Neural progenitor cell (in vitro differentiated cells): ENCODE results near the gene CNTNAP2. TPM values are rescaled to one million over a fixed set of nuclear protein-coding genes. Genes with fewer than 3 reads are reported as not detected.
"Not testable (repeated sequence)": the region's sequence is repeated elsewhere in the genome, so short reads cannot be mapped to it uniquely, and the experiment has no call there.

Experiments
- DNase-seq: peaks from one replicate; pipeline ENCODE4 v3.0.0-alpha.2; 2016; ENCODE audit warnings: low spot score
- H2AFZ ChIP-seq: fragments of 200-600 bp; sonication (generic); replicated peaks from 2 replicates; pipeline ENCODE4 v1.6.1; 2016; ENCODE audit warnings: antibody characterized with exemption
- H3F3A ChIP-seq: fragments of 200-600 bp; sonication (generic); 2 replicates; pipeline ENCODE4 v1.6.1; 2016; ENCODE audit warnings: antibody characterized with exemption, low read depth
- H3K27ac ChIP-seq: fragments of 200-600 bp; sonication (generic); 2 replicates; pipeline ENCODE4 v1.5.1; 2016; ENCODE audit warnings: mild to moderate bottlenecking
- H3K27me3 ChIP-seq: fragments of 200-600 bp; sonication (generic); 2 replicates; pipeline ENCODE4 v1.6.1; 2016; ENCODE audit warnings: mild to moderate bottlenecking, moderate library complexity
- H3K36me3 ChIP-seq: fragments of 200-600 bp; sonication (generic); 2 replicates; pipeline ENCODE4 v1.5.1; 2016
- H3K4me1 ChIP-seq: fragments of 200-600 bp; sonication (generic); 2 replicates; pipeline ENCODE4 v1.6.1; 2016; ENCODE audit warnings: mixed run types
- H3K4me2 ChIP-seq: fragments of 200-600 bp; sonication (generic); 2 replicates; pipeline ENCODE4 v1.6.1; 2016
- H3K4me3 ChIP-seq: fragments of 200-600 bp; sonication (generic); 2 replicates; pipeline ENCODE4 v1.5.1; 2016
- H3K79me2 ChIP-seq: fragments of 200-600 bp; sonication (generic); 2 replicates; pipeline ENCODE4 v1.6.1; 2016; ENCODE audit warnings: low read depth
- H3K9ac ChIP-seq: fragments of 200-600 bp; sonication (generic); 2 replicates; pipeline ENCODE4 v1.6.1; 2016
- H3K9me3 ChIP-seq: fragments of 200-600 bp; sonication (generic); 2 replicates; pipeline ENCODE4 v1.5.1; 2016; ENCODE audit warnings: low read depth
- H4K20me1 ChIP-seq: fragments of 200-600 bp; sonication (generic); 2 replicates; pipeline ENCODE4 v1.6.1; 2016; ENCODE audit warnings: low read depth
- H3K27ac Mint-ChIP-seq: 3 replicates; pipeline ENCODE4 v1.8.0; 2021; ENCODE audit warnings: mixed read lengths
- H3K27me3 Mint-ChIP-seq: 2 replicates; pipeline ENCODE4 v1.8.0; 2022; ENCODE audit warnings: low read depth, mild to moderate bottlenecking, inconsistent platforms, moderate library complexity, mixed read lengths; ENCODE audit not compliant: insufficient read depth
- H3K36me3 Mint-ChIP-seq: 3 replicates; pipeline ENCODE4 v1.8.0; 2021; ENCODE audit warnings: mixed read lengths
- H3K4me1 Mint-ChIP-seq: 3 replicates; pipeline ENCODE4 v1.8.0; 2021; ENCODE audit warnings: mixed read lengths
- H3K4me3 Mint-ChIP-seq: 3 replicates; pipeline ENCODE4 v1.8.0; 2021; ENCODE audit warnings: mild to moderate bottlenecking, moderate library complexity, mixed read lengths
- H3K9me3 Mint-ChIP-seq: 3 replicates; pipeline ENCODE4 v1.8.0; 2020; ENCODE audit warnings: mixed read lengths
- EZH2 ChIP-seq: fragments of 200-600 bp; sonication (generic); IDR thresholded peaks from 2 replicates; pipeline ENCODE4 v1.6.1; 2017; ENCODE audit warnings: antibody characterized with exemption, mild to moderate bottlenecking, moderate library complexity
- EZH2phosphoT487 ChIP-seq: fragments of 200-600 bp; sonication (generic); IDR thresholded peaks from 2 replicates; pipeline ENCODE4 v1.6.1; 2017; ENCODE audit warnings: antibody characterized with exemption
- total RNA-seq: library from RNA; depleted of rRNA; stranded (reverse); fragments of >200 nt; gene quantifications from 2 replicates; pipeline ENCODE4 v1.2.3, GENCODE V29; 2015; ENCODE audit warnings: low replicate concordance
- TF ChIP-seq, protein P1 (sequence below): fragments of 200-600 bp; sonication (generic); IDR thresholded peaks from 2 replicates; pipeline ENCODE4 v1.5.1; 2017; ENCODE audit warnings: antibody characterized with exemption, mild to moderate bottlenecking

CNTNAP2 gene
- total RNA-seq, 1 donor from 2014 or later = 126 TPM

DNA sequence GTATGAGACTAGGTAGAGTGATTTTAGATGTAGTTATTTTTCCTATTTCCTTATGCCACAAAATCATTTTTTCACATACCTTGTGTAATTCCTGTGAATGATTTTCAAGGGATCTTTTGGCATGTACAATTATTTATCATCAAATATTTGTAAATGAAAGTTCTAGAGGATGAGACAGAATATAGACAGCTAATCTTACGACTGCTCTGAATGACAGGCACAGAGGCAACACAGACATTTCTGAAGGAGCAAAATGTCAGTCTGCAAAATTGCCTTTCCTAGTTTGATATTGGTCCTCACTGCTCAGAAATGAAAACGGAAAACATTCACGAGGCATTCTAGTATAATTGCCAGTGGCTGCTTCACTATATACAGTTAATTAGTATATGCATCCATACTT lies 1663.3 kb downstream of the CNTNAP2 start:
- Histone ChIP-seq H3K27me3 (no peaks in the 10 kb centered on the region), H3K79me2 (no peaks in the 10 kb centered on the region), H3F3A (no peaks in the 10 kb centered on the region), H2AFZ (no peak overlapping the region), H3K4me3 (no peak overlapping the region), H3K4me2 (no peak overlapping the region), H3K36me3 (no peaks in the 10 kb centered on the region), H3K4me1 (no peaks in the 10 kb centered on the region), H4K20me1 (no peaks in the 10 kb centered on the region), H3K9me3 (no peaks in the 10 kb centered on the region), H3K9ac (no peak overlapping the region), H3K27ac (no peak overlapping the region)
- TF ChIP-seq EZH2phosphoT487 (no peak), EZH2 (no peak)
- TF ChIP-seq, protein P1, sequence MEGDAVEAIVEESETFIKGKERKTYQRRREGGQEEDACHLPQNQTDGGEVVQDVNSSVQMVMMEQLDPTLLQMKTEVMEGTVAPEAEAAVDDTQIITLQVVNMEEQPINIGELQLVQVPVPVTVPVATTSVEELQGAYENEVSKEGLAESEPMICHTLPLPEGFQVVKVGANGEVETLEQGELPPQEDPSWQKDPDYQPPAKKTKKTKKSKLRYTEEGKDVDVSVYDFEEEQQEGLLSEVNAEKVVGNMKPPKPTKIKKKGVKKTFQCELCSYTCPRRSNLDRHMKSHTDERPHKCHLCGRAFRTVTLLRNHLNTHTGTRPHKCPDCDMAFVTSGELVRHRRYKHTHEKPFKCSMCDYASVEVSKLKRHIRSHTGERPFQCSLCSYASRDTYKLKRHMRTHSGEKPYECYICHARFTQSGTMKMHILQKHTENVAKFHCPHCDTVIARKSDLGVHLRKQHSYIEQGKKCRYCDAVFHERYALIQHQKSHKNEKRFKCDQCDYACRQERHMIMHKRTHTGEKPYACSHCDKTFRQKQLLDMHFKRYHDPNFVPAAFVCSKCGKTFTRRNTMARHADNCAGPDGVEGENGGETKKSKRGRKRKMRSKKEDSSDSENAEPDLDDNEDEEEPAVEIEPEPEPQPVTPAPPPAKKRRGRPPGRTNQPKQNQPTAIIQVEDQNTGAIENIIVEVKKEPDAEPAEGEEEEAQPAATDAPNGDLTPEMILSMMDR = no peak
- H3K27me3 Mint-ChIP-seq = peaks cover 3% of the 10 kb centered on the region
- no peak overlapping the region for H3K27ac Mint-ChIP-seq
- H3K36me3 Mint-ChIP-seq = no peaks in the 10 kb centered on the region
- H3K9me3 Mint-ChIP-seq = peaks cover 3% of the 10 kb centered on the region
- DNase-seq = no peak
- H3K4me1 Mint-ChIP-seq = peaks cover 10% of the 10 kb centered on the region
- H3K4me3 Mint-ChIP-seq = no peak overlapping the region

DNA sequence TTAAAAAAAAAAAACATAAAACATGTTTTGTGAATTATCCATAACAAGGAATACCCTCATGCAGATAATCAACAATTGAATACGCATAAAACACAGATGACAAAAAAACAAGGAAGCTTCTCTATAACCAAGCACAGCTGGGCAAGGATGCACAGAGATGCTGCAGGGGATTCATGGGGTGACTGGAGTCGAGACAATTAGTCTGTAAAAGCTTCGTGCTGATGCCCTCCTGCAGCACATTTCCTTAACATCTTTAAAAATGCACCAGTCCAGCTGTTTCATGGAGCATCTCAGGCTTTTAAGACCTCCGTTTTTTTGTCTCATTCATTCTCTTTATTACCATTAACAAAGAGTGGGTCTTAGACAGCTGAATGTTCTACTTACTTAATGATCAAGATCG lies 1680.0 kb downstream of the CNTNAP2 start:
- TF ChIP-seq, protein P1 = no peak
- TF ChIP-seq EZH2phosphoT487 (no peak), EZH2 (no peak)

DNA sequence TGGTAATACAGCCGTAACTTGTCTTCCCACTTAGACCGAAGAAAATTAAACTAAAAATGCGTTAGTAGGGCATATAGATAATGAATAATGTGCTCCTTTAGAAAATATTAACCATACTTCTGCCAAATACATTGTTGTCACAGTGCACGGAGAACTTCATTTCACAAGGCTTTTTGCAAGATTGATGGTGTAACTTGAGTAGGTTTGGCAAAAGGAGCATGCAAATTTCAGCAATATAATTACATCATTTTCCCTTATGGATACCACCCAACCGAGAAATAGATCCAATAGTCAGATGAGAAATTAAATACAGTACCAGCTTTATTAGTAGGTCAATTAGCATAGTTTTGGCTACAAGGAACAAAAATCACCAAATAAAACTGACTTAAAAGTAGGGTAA lies 1681.4 kb downstream of the CNTNAP2 start:
- Histone ChIP-seq H3K9me3 (no peaks in the 10 kb centered on the region), H3K4me1 (peaks cover 14% of the 10 kb centered on the region), H3K4me2 (no peak overlapping the region), H3K27ac (no peak overlapping the region), H2AFZ (no peak overlapping the region), H3K79me2 (no peaks in the 10 kb centered on the region), H4K20me1 (no peaks in the 10 kb centered on the region), H3K27me3 (no peaks in the 10 kb centered on the region), H3K4me3 (no peak overlapping the region), H3F3A (peaks cover 2% of the 10 kb centered on the region), H3K9ac (no peak overlapping the region), H3K36me3 (no peaks in the 10 kb centered on the region)
- peaks cover 9% of the 10 kb centered on the region for H3K4me1 Mint-ChIP-seq
- no peak for DNase-seq
- no peak overlapping the region for H3K27ac Mint-ChIP-seq
- H3K9me3 Mint-ChIP-seq = no peaks in the 10 kb centered on the region
- H3K27me3 Mint-ChIP-seq = no peaks in the 10 kb centered on the region
- TF ChIP-seq EZH2phosphoT487 = no peak
- no peak overlapping the region for H3K4me3 Mint-ChIP-seq
- H3K36me3 Mint-ChIP-seq = no peaks in the 10 kb centered on the region

More for the DNA sequence above, 1680.0 kb downstream of the CNTNAP2 start:
- Mint-ChIP-seq H3K27me3 (no peaks in the 10 kb centered on the region), H3K9me3 (no peaks in the 10 kb centered on the region), H3K4me1 (peaks cover 9% of the 10 kb centered on the region), H3K4me3 (no peak overlapping the region), H3K27ac (no peak overlapping the region), H3K36me3 (no peaks in the 10 kb centered on the region)
- Histone ChIP-seq H3F3A (no peaks in the 10 kb centered on the region), H3K36me3 (no peaks in the 10 kb centered on the region), H3K27me3 (no peaks in the 10 kb centered on the region), H3K79me2 (no peaks in the 10 kb centered on the region), H3K4me1 (peaks cover 14% of the 10 kb centered on the region), H3K4me3 (no peak overlapping the region), H2AFZ (no peak overlapping the region), H3K4me2 (no peak overlapping the region), H4K20me1 (no peaks in the 10 kb centered on the region), H3K9me3 (no peaks in the 10 kb centered on the region), H3K27ac (no peak overlapping the region), H3K9ac (no peak overlapping the region)
- peak; percentile 11 for DNase-seq

DNA sequence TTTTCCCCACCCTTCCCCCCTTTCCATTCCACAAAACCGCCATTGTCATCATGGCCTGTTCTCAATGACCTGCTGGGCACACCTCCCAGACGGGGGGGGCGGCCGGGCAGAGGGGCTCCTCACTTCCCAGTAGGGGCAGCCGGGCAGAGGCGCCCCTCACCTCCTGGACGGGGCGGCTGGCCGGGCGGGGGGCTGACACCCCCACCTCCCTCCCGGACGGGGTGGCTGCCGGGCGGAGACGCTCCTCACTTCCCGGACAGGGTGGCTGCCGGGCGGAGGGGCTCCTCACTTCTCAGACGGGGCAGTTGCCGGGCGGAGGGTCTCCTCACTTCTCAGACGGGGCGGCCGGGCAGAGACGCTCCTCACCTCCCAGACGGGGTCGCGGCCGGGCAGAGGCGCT lies 1685.2 kb downstream of the CNTNAP2 start:
- not testable (repeated sequence) for H3K27me3 ChIP-seq, H3K4me2 ChIP-seq, H3K4me3 Mint-ChIP-seq, H3K4me3 ChIP-seq, H3K36me3 Mint-ChIP-seq, H2AFZ ChIP-seq, H3K9me3 ChIP-seq, DNase-seq, H3K4me1 ChIP-seq, H3K27ac Mint-ChIP-seq, H3K4me1 Mint-ChIP-seq, H3K27ac ChIP-seq, H3K79me2 ChIP-seq, H4K20me1 ChIP-seq, H3K27me3 Mint-ChIP-seq, H3K36me3 ChIP-seq, H3K9ac ChIP-seq
- peaks cover 22% of the 10 kb centered on the region for H3K9me3 Mint-ChIP-seq
- H3F3A ChIP-seq = peaks cover 14% of the 10 kb centered on the region
